Stimulated activated CD8-positive, alpha-beta memory T cell treated with anti-CD3 and anti-CD28 coated beads, Interleukin-4, amount 100 ng/mL, for 48 hours (primary cell): ENCODE results near the gene MYT1.
"Not testable (repeated sequence)": the region's sequence is repeated elsewhere in the genome, so short reads cannot be mapped to it uniquely, and the experiment has no call there.

Source experiments
- DNase-seq: peaks from one replicate; pipeline ENCODE4 v3.0.0-alpha.2; 2020

MYT1 gene

GRCh38 chr20:64164123-64164836, at the start of gene MYT1:
TSS of gene MYT1 (plus strand) at chr20:64164452. CDS start at chr20:64198862, 34,410 bp downstream.
- no peak for DNase-seq

- DNase-seq = peak; percentile 22
These were observed 48.9 kb upstream of the MYT1 start for GRCh38 chr20:64115171-64115911.

GRCh38 chr20:64116016-64116415, 48.2 kb upstream of the MYT1 start:
- DNase-seq = no peak

GRCh38 chr20:64116541-64117431, 47.5 kb upstream of the MYT1 start:
- DNase-seq = peak; percentile 17

GRCh38 chr20:64117432-64117777, 46.8 kb upstream of the MYT1 start:
- DNase-seq = not testable (repeated sequence)

GRCh38 chr20:64119301-64119680, 45.0 kb upstream of the MYT1 start:
- DNase-seq = no peak

GRCh38 chr20:64119681-64120341, 44.4 kb upstream of the MYT1 start:
- DNase-seq = no peak

GRCh38 chr20:64121586-64121985, 42.7 kb upstream of the MYT1 start:
- DNase-seq = no peak

GRCh38 chr20:64122927-64123326, 41.3 kb upstream of the MYT1 start:
- not testable (repeated sequence) for DNase-seq

- DNase-seq = not testable (repeated sequence)
These were observed 40.7 kb upstream of the MYT1 start for GRCh38 chr20:64123517-64123916.

- DNase-seq = no peak
These were observed 35.0 kb upstream of the MYT1 start for GRCh38 chr20:64129146-64129782.

GRCh38 chr20:64130271-64130670, 34.0 kb upstream of the MYT1 start:
- no peak for DNase-seq

GRCh38 chr20:64130876-64131275, 33.4 kb upstream of the MYT1 start:
- no peak for DNase-seq

GRCh38 chr20:64131406-64131805, 32.8 kb upstream of the MYT1 start:
- no peak for DNase-seq

- no peak for DNase-seq
These were observed 30.3 kb upstream of the MYT1 start for GRCh38 chr20:64133951-64134407.

GRCh38 chr20:64134744-64135143, 29.5 kb upstream of the MYT1 start:
- DNase-seq = not testable (repeated sequence)

GRCh38 chr20:64136004-64136710, 28.1 kb upstream of the MYT1 start:
- no peak for DNase-seq

- no peak for DNase-seq
These were observed 26.6 kb upstream of the MYT1 start for GRCh38 chr20:64137598-64138031.

- DNase-seq = no peak
These were observed 25.9 kb upstream of the MYT1 start for GRCh38 chr20:64138276-64138815.

GRCh38 chr20:64139199-64140060, 24.8 kb upstream of the MYT1 start:
- no peak for DNase-seq
